H9 (cell line): ENCODE data around the gene LEFTY2. TPM values are rescaled to one million over a fixed set of nuclear protein-coding genes. Genes with fewer than 3 reads are reported as not detected.

Experiments used
- DNase-seq: peaks from one replicate; pipeline ENCODE4 v3.0.0-alpha.2; 2017
- H2AFZ ChIP-seq: one replicate; pipeline ENCODE4 v1.6.1; 2013; ENCODE audit warnings: mild to moderate bottlenecking, low read length, control low read depth, moderate library complexity
- H2AK5ac ChIP-seq: 2 replicates; pipeline ENCODE4 v1.6.1; 2013; ENCODE audit warnings: low read length, control low read depth, mixed read lengths; ENCODE audit not compliant: insufficient read length
- H2BK120ac ChIP-seq: one replicate; pipeline ENCODE4 v1.6.1; 2013; ENCODE audit warnings: low read depth, mild to moderate bottlenecking, low read length, control low read depth, inconsistent platforms; ENCODE audit not compliant: poor library complexity, severe bottlenecking
- H2BK12ac ChIP-seq: 2 replicates; pipeline ENCODE4 v1.6.1; 2013; ENCODE audit warnings: low read length, control low read depth, mixed read lengths, low read depth; ENCODE audit not compliant: insufficient read length
- H2BK15ac ChIP-seq: 2 replicates; pipeline ENCODE4 v1.6.1; 2013; ENCODE audit warnings: low read depth, low read length, control low read depth
- H2BK20ac ChIP-seq: one replicate; pipeline ENCODE4 v1.6.1; 2013; ENCODE audit warnings: low read depth, mild to moderate bottlenecking, low read length, control low read depth, inconsistent platforms; ENCODE audit not compliant: poor library complexity, severe bottlenecking
- H2BK5ac ChIP-seq: 2 replicates; pipeline ENCODE4 v1.6.1; 2013; ENCODE audit warnings: low read length, control low read depth, mixed read lengths; ENCODE audit not compliant: insufficient read length
- H3K14ac ChIP-seq: 2 replicates; pipeline ENCODE4 v1.6.1; 2013; ENCODE audit warnings: low read length, control low read depth; ENCODE audit not compliant: insufficient read depth
- H3K18ac ChIP-seq: 2 replicates; pipeline ENCODE4 v1.6.1; 2013; ENCODE audit warnings: low read depth, mild to moderate bottlenecking, mixed read lengths, low read length, control low read depth; ENCODE audit not compliant: insufficient read length
- H3K23ac ChIP-seq: 2 replicates; pipeline ENCODE4 v1.6.1; 2013; ENCODE audit warnings: low read length, control low read depth, mixed read lengths, low read depth; ENCODE audit not compliant: insufficient read length
- H3K23me2 ChIP-seq: 2 replicates; pipeline ENCODE4 v1.6.1; 2013; ENCODE audit warnings: low read depth, mild to moderate bottlenecking, mixed read lengths, low read length, control low read depth; ENCODE audit not compliant: insufficient read length, poor library complexity, severe bottlenecking
- H3K27ac ChIP-seq: 2 replicates; pipeline ENCODE4 v1.5.1; 2013; ENCODE audit warnings: low read length, control low read depth, mixed read lengths, low read depth; ENCODE audit not compliant: insufficient read length
- H3K27me3 ChIP-seq: 2 replicates; pipeline ENCODE4 v1.6.1; 2013; ENCODE audit warnings: low read length, control low read depth, inconsistent platforms; ENCODE audit not compliant: insufficient read depth
- H3K4ac ChIP-seq: 2 replicates; pipeline ENCODE4 v1.6.1; 2013; ENCODE audit warnings: low read depth, mild to moderate bottlenecking, control low read depth, inconsistent platforms, low read length, moderate library complexity
- H3K4me1 ChIP-seq: 2 replicates; pipeline ENCODE4 v1.6.1; 2013; ENCODE audit warnings: low read length, control low read depth, inconsistent platforms; ENCODE audit not compliant: insufficient read depth
- H3K4me2 ChIP-seq: 2 replicates; pipeline ENCODE4 v1.6.1; 2013; ENCODE audit warnings: low read length, control low read depth, mixed read lengths; ENCODE audit not compliant: insufficient read length, insufficient read depth
- H3K56ac ChIP-seq: 2 replicates; pipeline ENCODE4 v1.6.1; 2013; ENCODE audit warnings: low read depth, mild to moderate bottlenecking, mixed read lengths, low read length, control low read depth; ENCODE audit not compliant: insufficient read length
- H3K79me1 ChIP-seq: 2 replicates; pipeline ENCODE4 v1.6.1; 2013; ENCODE audit warnings: low read depth, mild to moderate bottlenecking, moderate library complexity, low read length, control low read depth, inconsistent platforms; ENCODE audit not compliant: insufficient read depth, poor library complexity, severe bottlenecking
- H3K79me2 ChIP-seq: 2 replicates; pipeline ENCODE4 v1.6.1; 2013; ENCODE audit warnings: low read length, control low read depth, inconsistent platforms; ENCODE audit not compliant: insufficient read depth
- H3K9ac ChIP-seq: 2 replicates; pipeline ENCODE4 v1.6.1; 2013; ENCODE audit warnings: low read length, control low read depth, mixed read lengths; ENCODE audit not compliant: insufficient read length; ENCODE audit errors: extremely low read depth
- H3K9me3 ChIP-seq: one replicate; pipeline ENCODE4 v1.6.1; 2013; ENCODE audit warnings: low read depth, low read length, inconsistent platforms; ENCODE audit not compliant: control insufficient read depth
- H3T11ph ChIP-seq: one replicate; pipeline ENCODE4 v1.6.1; 2013; ENCODE audit warnings: mild to moderate bottlenecking, low read length, control low read depth, inconsistent platforms
- H4K20me1 ChIP-seq: one replicate; pipeline ENCODE4 v1.6.1; 2013; ENCODE audit not compliant: control insufficient read depth, insufficient read length, insufficient read depth
- H4K5ac ChIP-seq: 2 replicates; pipeline ENCODE4 v1.6.1; 2013; ENCODE audit warnings: low read depth, mild to moderate bottlenecking, mixed read lengths, low read length, control low read depth; ENCODE audit not compliant: insufficient read length
- H4K8ac ChIP-seq: replicated peaks from 2 replicates; pipeline ENCODE4 v1.6.1; 2013; ENCODE audit warnings: low read length, control low read depth, mixed read lengths, low read depth; ENCODE audit not compliant: insufficient read length
- H4K91ac ChIP-seq: 2 replicates; pipeline ENCODE4 v1.6.1; 2013; ENCODE audit warnings: low read depth, mild to moderate bottlenecking, moderate library complexity, mixed read lengths, low read length, control low read depth; ENCODE audit not compliant: insufficient read length
- H3K27ac Mint-ChIP-seq, 3 experiments: 2 replicates in 2 of 3; 3 replicates in 1 of 3; pipeline ENCODE4 v1.8.0; 2020 to 2021; ENCODE audit warnings: mixed read lengths in 3 of 3, mild to moderate bottlenecking in 1 of 3, moderate library complexity in 1 of 3
- H3K27me3 Mint-ChIP-seq: 2 replicates; pipeline ENCODE4 v1.8.0; 2021; ENCODE audit warnings: low read depth, mild to moderate bottlenecking, moderate library complexity, mixed read lengths
- H3K36me3 Mint-ChIP-seq, 3 experiments: 2 replicates in 2 of 3; 3 replicates in 1 of 3; pipeline ENCODE4 v1.8.0; 2020 to 2021; ENCODE audit warnings: low read depth in 3 of 3, mixed read lengths in 3 of 3; ENCODE audit not compliant: insufficient read depth in 1 of 3
- H3K4me1 Mint-ChIP-seq, 2 experiments: 2 replicates each; pipeline ENCODE4 v1.8.0; 2020; ENCODE audit warnings: mixed read lengths in 2 of 2
- H3K4me3 Mint-ChIP-seq, 2 experiments: 2 replicates in 1 of 2; 3 replicates in 1 of 2; pipeline ENCODE4 v1.8.0; 2020 to 2021; ENCODE audit warnings: mild to moderate bottlenecking in 2 of 2, mixed read lengths in 2 of 2, moderate library complexity in 1 of 2
- H3K9me3 Mint-ChIP-seq, 2 experiments: 2 replicates in 1 of 2; 3 replicates in 1 of 2; pipeline ENCODE4 v1.8.0; 2020; ENCODE audit warnings: mild to moderate bottlenecking in 2 of 2, mixed read lengths in 2 of 2, moderate library complexity in 1 of 2
- CTCF ChIP-seq: fragments of 200-600 bp; sonication (generic); conservative IDR thresholded peaks from 3 replicates; pipeline ENCODE4 v1.8.0; 2021; ENCODE audit warnings: antibody characterized with exemption, mild to moderate bottlenecking
- WGBS: extraction: QIAGEN DNeasy Blood & Tissue Kit; methylation state at CpG from one replicate; pipeline ENCODE4 v1.1.7; 2013; ENCODE audit warnings: missing lambda C conversion rate, low lambda C conversion rate, mixed read lengths; ENCODE audit not compliant: insufficient read length; ENCODE audit errors: extremely low coverage; 5-methylcytosine and 5-hydroxymethylcytosine counted together
- total RNA-seq: library from RNA; stranded (reverse); gene quantifications from 2 replicates; pipeline ENCODE4 v1.2.1, GENCODE V29; 2021

The LEFTY2 gene
- total RNA-seq, 1 experiment from 2014 or later, result 16.3 TPM

- no peak overlapping the region for H2BK120ac ChIP-seq
- no peak for TF ChIP-seq CTCF
- WGBS, result no CpG with 5 or more reads among the region's 5 CpGs
- H3K23me2 ChIP-seq, result no peaks in the 10 kb centered on the region
- no peak overlapping the region for H3K14ac ChIP-seq
- H3K9ac ChIP-seq, result no peak overlapping the region
- H4K20me1 ChIP-seq, result no peaks in the 10 kb centered on the region
- H3K9me3 Mint-ChIP-seq, result no peaks in the 10 kb centered on the region
- H3K36me3 Mint-ChIP-seq, result no peaks in the 10 kb centered on the region
- no peaks in the 10 kb centered on the region for H3K27me3 Mint-ChIP-seq
- H3K9me3 ChIP-seq, result no peaks in the 10 kb centered on the region
- no peak overlapping the region for H3K23ac ChIP-seq
- no peak overlapping the region for H2AFZ ChIP-seq
- no peak overlapping the region for H3K56ac ChIP-seq
- no peaks in the 10 kb centered on the region for H3K79me1 ChIP-seq
- no peak overlapping the region for H3K4me2 ChIP-seq
- no peak overlapping the region for H2AK5ac ChIP-seq
- H2BK15ac ChIP-seq, result no peak overlapping the region
- H2BK12ac ChIP-seq, result no peak overlapping the region
- H3K27ac ChIP-seq, result no peak overlapping the region
- no peaks in the 10 kb centered on the region for H3K79me2 ChIP-seq
- no peak overlapping the region for H3T11ph ChIP-seq
- DNase-seq, result no peak
- H3K27ac Mint-ChIP-seq, result no peak overlapping the region
- H4K91ac ChIP-seq, result no peak overlapping the region
- H3K4me1 ChIP-seq, result no peaks in the 10 kb centered on the region
- H3K27me3 ChIP-seq, result no peaks in the 10 kb centered on the region
- no peak overlapping the region for H2BK5ac ChIP-seq
- no peaks in the 10 kb centered on the region for H3K4me1 Mint-ChIP-seq
- H4K8ac ChIP-seq, result no peak overlapping the region
- H3K4ac ChIP-seq, result no peak overlapping the region
- no peak overlapping the region for H4K5ac ChIP-seq
- no peak overlapping the region for H3K4me3 Mint-ChIP-seq
- no peak overlapping the region for H3K18ac ChIP-seq
- H2BK20ac ChIP-seq, result no peak overlapping the region
Measured at GRCh38 chr1:225934711-225935110, 6.3 kb downstream of the LEFTY2 start.
